Measurements from ENCODE around the gene RXRA.

Gene RXRA

GRCh38 chr9:134437403-134438194, 111.3 kb downstream of the RXRA start:
- DNase-seq = no peak

- DNase-seq = peak; percentile 10
Observed at GRCh38 chr9:134438195-134438788, 112.0 kb downstream of the RXRA start.

GRCh38 chr9:134439368-134439784, 113.1 kb downstream of the RXRA start:
- no peak for DNase-seq

- DNase-seq = no peak
Observed at GRCh38 chr9:134440636-134441226, 114.5 kb downstream of the RXRA start.

GRCh38 chr9:134441227-134442084, 115.2 kb downstream of the RXRA start:
- no peak for DNase-seq

- DNase-seq = no peak
Observed at GRCh38 chr9:134442085-134442474, 115.8 kb downstream of the RXRA start.

GRCh38 chr9:134442486-134443173, 116.4 kb downstream of the RXRA start:
- DNase-seq = no peak

GRCh38 chr9:134443174-134444037, 117.2 kb downstream of the RXRA start:
- peak; percentile 67 for DNase-seq

GRCh38 chr9:134444038-134444315, 117.7 kb downstream of the RXRA start:
- DNase-seq = no peak

- DNase-seq = no peak
Observed at GRCh38 chr9:134445000-134445399, 118.7 kb downstream of the RXRA start.

GRCh38 chr9:134449180-134449916, 123.1 kb downstream of the RXRA start:
- peak; percentile 5 for DNase-seq

GRCh38 chr9:134451700-134452458, 125.6 kb downstream of the RXRA start:
- DNase-seq = no peak

- no peak for DNase-seq
Observed at GRCh38 chr9:134452728-134453127, 126.5 kb downstream of the RXRA start.

- DNase-seq = no peak
Observed at GRCh38 chr9:134453776-134454475, 127.7 kb downstream of the RXRA start.

- DNase-seq = no peak
Observed at GRCh38 chr9:134454476-134454857, 128.2 kb downstream of the RXRA start.

GRCh38 chr9:134455021-134455471, 128.8 kb downstream of the RXRA start:
- no peak for DNase-seq

GRCh38 chr9:134455537-134455933, 129.3 kb downstream of the RXRA start:
- DNase-seq = no peak

GRCh38 chr9:134455934-134456755, 129.9 kb downstream of the RXRA start:
- no peak for DNase-seq
